Posterior cingulate gyrus (tissue), 11 donors: ENCODE measurements around the gene IL25.

Experiments
- DNase-seq, 10 donors: peaks; one replicate each; pipeline versions ENCODE4 v3.0.0 to v3.0.0-alpha.2; 2020 to 2021; ENCODE audit warnings: mixed read lengths in 3 of 10
- intact Hi-C: fragments of 100-400 bp; cut with DNase I; formaldehyde crosslinking; loops from one replicate; pipeline ENCODE4 v1.15.1; 2023

IL25 gene

GRCh38 chr14:23366426-23366921 is 6.1 kb upstream of the IL25 start:
- DNase-seq = peak; percentile 53 to 95 (median 70)
- intact Hi-C loops = loop anchor here (1.0 kb wide), 1 partner anchor 10 kb away; no protein-coding TSS in a partner anchor

- intact Hi-C loops = no loop called here
- DNase-seq = peak in 2 of 10 donors; percentile 10 to 11
Observed at GRCh38 chr14:23370221-23370620, 2.4 kb upstream of the IL25 start.

- peak in 1 of 10 donors; percentile 44 for DNase-seq
- intact Hi-C loops = no loop called here
Observed at GRCh38 chr14:23371865-23372264, 744 bp upstream of the IL25 start.

GRCh38 chr14:23373041-23373440 is 432 bp downstream of the IL25 start:
- intact Hi-C loops = no loop called here
- DNase-seq = peak in 2 of 10 donors; percentile 13 to 78

GRCh38 chr14:23375527-23376251 is 3.1 kb downstream of the IL25 start:
- intact Hi-C loops = loop anchor here (1.0 to 2.0 kb wide), 2 partner anchors 9 to 55 kb away; partner anchors contain the start of gene PABPN1
- peak in 2 of 10 donors; percentile 47 to 80 for DNase-seq

- intact Hi-C loops = loop anchor here (1.0 to 2.0 kb wide), 2 partner anchors 10 to 56 kb away; partner anchors contain the start of gene PABPN1
- peak; percentile 87 to 99 (median 94) for DNase-seq
Observed at GRCh38 chr14:23376482-23377197, 4.0 kb downstream of the IL25 start, which contains the start of gene CMTM5. Gene CMTM5, plus strand, starts transcription at chr14:23377046. Its CDS starts 206 bp downstream, at chr14:23377252.

- no peak for DNase-seq
- intact Hi-C loops = loop anchor here (2.0 kb wide), 1 partner anchor 56 kb away; the partner anchor contains the start of gene PABPN1
Observed at GRCh38 chr14:23377198-23377550, 4.6 kb downstream of the IL25 start.

GRCh38 chr14:23377573-23378563 is 5.3 kb downstream of the IL25 start:
- intact Hi-C loops = loop anchor here (2.0 kb wide), 2 partner anchors 17 to 57 kb away; partner anchors contain the start of gene PABPN1
- peak in 1 of 10 donors; percentile 76 for DNase-seq

- DNase-seq = peak in 1 of 10 donors; percentile 82
- intact Hi-C loops = loop anchor here (2.0 kb wide), 1 partner anchor 18 kb away; no protein-coding TSS in a partner anchor
Observed at GRCh38 chr14:23378612-23379220, 6.1 kb downstream of the IL25 start.

GRCh38 chr14:23379366-23380196 is 7.0 kb downstream of the IL25 start:
- intact Hi-C loops = loop anchor here (1.0 to 5.0 kb wide), 3 partner anchors 19 to 88 kb away; partner anchors contain the start of gene NGDN
- DNase-seq = peak in 4 of 10 donors; percentile 43 to 91 (median 64)

- intact Hi-C loops = loop anchor here (1.0 to 5.0 kb wide), 2 partner anchors 52 to 87 kb away; partner anchors contain the start of gene NGDN
- peak in 2 of 10 donors; percentile 45 to 89 for DNase-seq
Observed at GRCh38 chr14:23380197-23380914, 7.7 kb downstream of the IL25 start.

GRCh38 chr14:23380976-23381375 is 8.4 kb downstream of the IL25 start:
- peak in 1 of 10 donors; percentile 74 for DNase-seq

GRCh38 chr14:23381871-23382270 is 9.3 kb downstream of the IL25 start:
- intact Hi-C loops = loop anchor here (5.0 kb wide), 1 partner anchor 85 kb away; the partner anchor contains the start of gene NGDN

More at GRCh38 chr14:23380976-23381375, 8.4 kb downstream of the IL25 start:
- intact Hi-C loops = loop anchor here (1.0 to 5.0 kb wide), 2 partner anchors 53 to 86 kb away; partner anchors contain the start of gene NGDN

GRCh38 chr14:23382276-23382675 is 9.7 kb downstream of the IL25 start:
- DNase-seq = peak in 2 of 10 donors; percentile 43 to 62
- intact Hi-C loops = loop anchor here (5.0 kb wide), 1 partner anchor 85 kb away; the partner anchor contains the start of gene NGDN

More at GRCh38 chr14:23381871-23382270, 9.3 kb downstream of the IL25 start:
- peak in 2 of 10 donors; percentile 9 to 39 for DNase-seq

- intact Hi-C loops = loop anchor here (5.0 kb wide), 1 partner anchor 84 kb away; the partner anchor contains the start of gene NGDN
- DNase-seq = peak in 2 of 10 donors; percentile 53 to 54
Observed at GRCh38 chr14:23382731-23383440, 10.3 kb downstream of the IL25 start.
